ENCODE results near the gene B4GALT6.

Gene B4GALT6

GRCh38 chr18:31718386-31718785, 34.0 kb upstream of the B4GALT6 start:
- no peaks in the 10 kb centered on the region for H3K36me3 ChIP-seq (ENCODE audit: control insufficient read depth, insufficient read depth, low read length)
- H3K9me3 ChIP-seq (ENCODE audit: control insufficient read depth, low read length) = no peaks in the 10 kb centered on the region
- H3K27ac ChIP-seq (ENCODE audit: insufficient read depth, low read length, poor library complexity, severe bottlenecking) = no peak overlapping the region
- no peaks in the 10 kb centered on the region for H3K4me1 ChIP-seq (ENCODE audit: control insufficient read depth, insufficient read depth, low read length, poor library complexity, severe bottlenecking)
- H3K4me3 ChIP-seq (ENCODE audit: insufficient read depth, low read depth, low read length, poor library complexity, severe bottlenecking) = no peak overlapping the region
- peaks cover under 1% of the 10 kb centered on the region for H3K27me3 ChIP-seq (replicated peaks; ENCODE audit: control insufficient read depth, insufficient read depth, low read length, poor library complexity, severe bottlenecking)
- DNase-seq = no peak

GRCh38 chr18:31716362-31716761, 32.0 kb upstream of the B4GALT6 start:
- Histone ChIP-seq H3K36me3 (ENCODE audit: control insufficient read depth, insufficient read depth, low read length) (no peaks in the 10 kb centered on the region), H3K4me1 (ENCODE audit: control insufficient read depth, insufficient read depth, low read length, poor library complexity, severe bottlenecking) (no peaks in the 10 kb centered on the region), H3K27ac (ENCODE audit: insufficient read depth, low read length, poor library complexity, severe bottlenecking) (no peak overlapping the region), H3K9me3 (ENCODE audit: control insufficient read depth, low read length) (no peaks in the 10 kb centered on the region), H3K4me3 (ENCODE audit: insufficient read depth, low read depth, low read length, poor library complexity, severe bottlenecking) (no peak overlapping the region), H3K27me3 (replicated peaks; ENCODE audit: control insufficient read depth, insufficient read depth, low read length, poor library complexity, severe bottlenecking) (no peaks in the 10 kb centered on the region)
- DNase-seq = no peak

- Histone ChIP-seq H3K27ac (ENCODE audit: insufficient read depth, low read length, poor library complexity, severe bottlenecking) (no peak overlapping the region), H3K36me3 (ENCODE audit: control insufficient read depth, insufficient read depth, low read length) (no peaks in the 10 kb centered on the region), H3K9me3 (ENCODE audit: control insufficient read depth, low read length) (no peaks in the 10 kb centered on the region), H3K4me3 (ENCODE audit: insufficient read depth, low read depth, low read length, poor library complexity, severe bottlenecking) (no peak overlapping the region), H3K4me1 (ENCODE audit: control insufficient read depth, insufficient read depth, low read length, poor library complexity, severe bottlenecking) (no peaks in the 10 kb centered on the region), H3K27me3 (replicated peaks; ENCODE audit: control insufficient read depth, insufficient read depth, low read length, poor library complexity, severe bottlenecking) (no peaks in the 10 kb centered on the region)
- no peak for DNase-seq
Observed at GRCh38 chr18:31711365-31712172, 27.2 kb upstream of the B4GALT6 start.

GRCh38 chr18:31710826-31711225, 26.4 kb upstream of the B4GALT6 start:
- no peak overlapping the region for H3K27ac ChIP-seq (ENCODE audit: insufficient read depth, low read length, poor library complexity, severe bottlenecking)
- no peaks in the 10 kb centered on the region for H3K9me3 ChIP-seq (ENCODE audit: control insufficient read depth, low read length)
- no peaks in the 10 kb centered on the region for H3K4me1 ChIP-seq (ENCODE audit: control insufficient read depth, insufficient read depth, low read length, poor library complexity, severe bottlenecking)
- no peak for DNase-seq
- H3K4me3 ChIP-seq (ENCODE audit: insufficient read depth, low read depth, low read length, poor library complexity, severe bottlenecking) = no peak overlapping the region
- H3K27me3 ChIP-seq (replicated peaks; ENCODE audit: control insufficient read depth, insufficient read depth, low read length, poor library complexity, severe bottlenecking) = no peaks in the 10 kb centered on the region
- H3K36me3 ChIP-seq (ENCODE audit: control insufficient read depth, insufficient read depth, low read length) = no peaks in the 10 kb centered on the region

GRCh38 chr18:31707815-31708214, 23.4 kb upstream of the B4GALT6 start:
- Histone ChIP-seq H3K4me3 (ENCODE audit: insufficient read depth, low read depth, low read length, poor library complexity, severe bottlenecking) (no peak overlapping the region), H3K4me1 (ENCODE audit: control insufficient read depth, insufficient read depth, low read length, poor library complexity, severe bottlenecking) (no peaks in the 10 kb centered on the region), H3K27ac (ENCODE audit: insufficient read depth, low read length, poor library complexity, severe bottlenecking) (no peak overlapping the region), H3K27me3 (replicated peaks; ENCODE audit: control insufficient read depth, insufficient read depth, low read length, poor library complexity, severe bottlenecking) (no peaks in the 10 kb centered on the region), H3K36me3 (ENCODE audit: control insufficient read depth, insufficient read depth, low read length) (no peaks in the 10 kb centered on the region), H3K9me3 (ENCODE audit: control insufficient read depth, low read length) (no peaks in the 10 kb centered on the region)
- DNase-seq = no peak

GRCh38 chr18:31702449-31702848, 18.1 kb upstream of the B4GALT6 start:
- Histone ChIP-seq H3K4me3 (ENCODE audit: insufficient read depth, low read depth, low read length, poor library complexity, severe bottlenecking) (no peak overlapping the region), H3K9me3 (ENCODE audit: control insufficient read depth, low read length) (no peaks in the 10 kb centered on the region), H3K27me3 (replicated peaks; ENCODE audit: control insufficient read depth, insufficient read depth, low read length, poor library complexity, severe bottlenecking) (no peaks in the 10 kb centered on the region), H3K27ac (ENCODE audit: insufficient read depth, low read length, poor library complexity, severe bottlenecking) (no peak overlapping the region), H3K4me1 (ENCODE audit: control insufficient read depth, insufficient read depth, low read length, poor library complexity, severe bottlenecking) (no peaks in the 10 kb centered on the region), H3K36me3 (ENCODE audit: control insufficient read depth, insufficient read depth, low read length) (no peaks in the 10 kb centered on the region)
- DNase-seq = no peak

- H3K27ac ChIP-seq (ENCODE audit: insufficient read depth, low read length, poor library complexity, severe bottlenecking) = no peak overlapping the region
- no peaks in the 10 kb centered on the region for H3K27me3 ChIP-seq (replicated peaks; ENCODE audit: control insufficient read depth, insufficient read depth, low read length, poor library complexity, severe bottlenecking)
- DNase-seq = no peak
- H3K36me3 ChIP-seq (ENCODE audit: control insufficient read depth, insufficient read depth, low read length) = no peaks in the 10 kb centered on the region
- H3K4me1 ChIP-seq (ENCODE audit: control insufficient read depth, insufficient read depth, low read length, poor library complexity, severe bottlenecking) = no peaks in the 10 kb centered on the region
- no peak overlapping the region for H3K4me3 ChIP-seq (ENCODE audit: insufficient read depth, low read depth, low read length, poor library complexity, severe bottlenecking)
- H3K9me3 ChIP-seq (ENCODE audit: control insufficient read depth, low read length) = no peaks in the 10 kb centered on the region
Observed at GRCh38 chr18:31701744-31702143, 17.4 kb upstream of the B4GALT6 start.

GRCh38 chr18:31700990-31701389, 16.6 kb upstream of the B4GALT6 start:
- no peaks in the 10 kb centered on the region for H3K9me3 ChIP-seq (ENCODE audit: control insufficient read depth, low read length)
- no peak for DNase-seq
- H3K27me3 ChIP-seq (replicated peaks; ENCODE audit: control insufficient read depth, insufficient read depth, low read length, poor library complexity, severe bottlenecking) = no peaks in the 10 kb centered on the region
- no peaks in the 10 kb centered on the region for H3K4me1 ChIP-seq (ENCODE audit: control insufficient read depth, insufficient read depth, low read length, poor library complexity, severe bottlenecking)
- no peak overlapping the region for H3K4me3 ChIP-seq (ENCODE audit: insufficient read depth, low read depth, low read length, poor library complexity, severe bottlenecking)
- no peak overlapping the region for H3K27ac ChIP-seq (ENCODE audit: insufficient read depth, low read length, poor library complexity, severe bottlenecking)
- no peaks in the 10 kb centered on the region for H3K36me3 ChIP-seq (ENCODE audit: control insufficient read depth, insufficient read depth, low read length)

GRCh38 chr18:31697351-31698298, 13.2 kb upstream of the B4GALT6 start:
- no peaks in the 10 kb centered on the region for H3K36me3 ChIP-seq (ENCODE audit: control insufficient read depth, insufficient read depth, low read length)
- H3K9me3 ChIP-seq (ENCODE audit: control insufficient read depth, low read length) = no peaks in the 10 kb centered on the region
- no peaks in the 10 kb centered on the region for H3K27me3 ChIP-seq (replicated peaks; ENCODE audit: control insufficient read depth, insufficient read depth, low read length, poor library complexity, severe bottlenecking)
- H3K4me3 ChIP-seq (ENCODE audit: insufficient read depth, low read depth, low read length, poor library complexity, severe bottlenecking) = no peak overlapping the region
- no peaks in the 10 kb centered on the region for H3K4me1 ChIP-seq (ENCODE audit: control insufficient read depth, insufficient read depth, low read length, poor library complexity, severe bottlenecking)
- no peak overlapping the region for H3K27ac ChIP-seq (ENCODE audit: insufficient read depth, low read length, poor library complexity, severe bottlenecking)
- DNase-seq = no peak

- Histone ChIP-seq H3K27ac (ENCODE audit: insufficient read depth, low read length, poor library complexity, severe bottlenecking) (no peak overlapping the region), H3K4me1 (ENCODE audit: control insufficient read depth, insufficient read depth, low read length, poor library complexity, severe bottlenecking) (no peaks in the 10 kb centered on the region), H3K4me3 (ENCODE audit: insufficient read depth, low read depth, low read length, poor library complexity, severe bottlenecking) (no peak overlapping the region), H3K36me3 (ENCODE audit: control insufficient read depth, insufficient read depth, low read length) (no peaks in the 10 kb centered on the region), H3K27me3 (replicated peaks; ENCODE audit: control insufficient read depth, insufficient read depth, low read length, poor library complexity, severe bottlenecking) (no peaks in the 10 kb centered on the region), H3K9me3 (ENCODE audit: control insufficient read depth, low read length) (no peaks in the 10 kb centered on the region)
- no peak for DNase-seq
Observed at GRCh38 chr18:31695989-31696388, 11.6 kb upstream of the B4GALT6 start.

All from effector memory CD4-positive, alpha-beta T cell (primary cell).